GM19023 (cell line): ENCODE data around the gene CACNA1A.

Experiments used
- ATAC-seq: cut with Tn5 transposase; IDR thresholded peaks from one replicate; pipeline ENCODE4 v1.9.1; 2021; ENCODE audit warnings: mild to moderate bottlenecking, moderate library complexity; ENCODE audit not compliant: unreplicated experiment

Gene CACNA1A

GRCh38 chr19:13238891-13239534 lies 267.3 kb downstream of the CACNA1A start:
- no peak for ATAC-seq

GRCh38 chr19:13234518-13234917 lies 271.8 kb downstream of the CACNA1A start:
- no peak for ATAC-seq

GRCh38 chr19:13231663-13232062 lies 274.6 kb downstream of the CACNA1A start:
- no peak for ATAC-seq

- ATAC-seq, result no peak
These were observed 277.0 kb downstream of the CACNA1A start for GRCh38 chr19:13229246-13229645.

GRCh38 chr19:13228561-13228960 lies 277.7 kb downstream of the CACNA1A start:
- no peak for ATAC-seq

GRCh38 chr19:13226983-13227382 lies 279.3 kb downstream of the CACNA1A start:
- no peak for ATAC-seq

GRCh38 chr19:13225973-13226865 lies 280.1 kb downstream of the CACNA1A start:
- ATAC-seq, result no peak

- no peak for ATAC-seq
These were observed 281.2 kb downstream of the CACNA1A start for GRCh38 chr19:13225085-13225484.

GRCh38 chr19:13220847-13221246 lies 285.4 kb downstream of the CACNA1A start:
- no peak for ATAC-seq

GRCh38 chr19:13215572-13216380 lies 290.5 kb downstream of the CACNA1A start:
- no peak for ATAC-seq

- ATAC-seq, result no peak
These were observed 292.1 kb downstream of the CACNA1A start for GRCh38 chr19:13214036-13214730.

GRCh38 chr19:13212759-13213330 lies 293.4 kb downstream of the CACNA1A start:
- ATAC-seq, result no peak

GRCh38 chr19:13211426-13212308 lies 294.6 kb downstream of the CACNA1A start:
- no peak for ATAC-seq

- ATAC-seq, result no peak
These were observed 295.3 kb downstream of the CACNA1A start for GRCh38 chr19:13210941-13211340.

GRCh38 chr19:13210339-13210775 lies 295.9 kb downstream of the CACNA1A start:
- no peak for ATAC-seq

- ATAC-seq, result no peak
These were observed 296.6 kb downstream of the CACNA1A start for GRCh38 chr19:13209484-13210338.

GRCh38 chr19:13208672-13209483 lies 297.4 kb downstream of the CACNA1A start:
- ATAC-seq, result no peak
